Pancreas (tissue), 10 donors: ENCODE measurements around the gene ILF3. TPM values are rescaled to one million over a fixed set of nuclear protein-coding genes. Genes with fewer than 3 reads are reported as not detected.
A peak's percentile ranks its signal among the peaks of the same experiment; 100 is the strongest.

Experiments
- ATAC-seq, 4 donors: fragments of 200-7000 bp; cut with Tn5 transposase; one replicate each; pipeline versions ENCODE4 v1.8.0 to v1.9.1; 2020; ENCODE audit warnings: mild to moderate bottlenecking in 4 of 4, moderate library complexity in 4 of 4
- DNase-seq, 6 donors: peaks; one replicate each; pipeline ENCODE4 v3.0.0-alpha.2; 2020
- FAIRE-seq: peaks from 2 replicates; lab custom pipeline; 2012; peaks lifted over from hg19 to GRCh38; lab: Jason Lieb, UNC
- H3K27ac ChIP-seq, 4 donors: fragments of 200-600 bp; sonication (generic); 1 replicate in 3 of 4; 2 replicates in 1 of 4; pipeline versions ENCODE4 v1.5.0 to v1.8.0; 2020
- H3K27me3 ChIP-seq, 4 donors: fragments of 200-600 bp; one replicate each; pipeline ENCODE4 v1.8.0; 2021
- H3K36me3 ChIP-seq, 3 donors: fragments of 200-600 bp; sonication (generic) in 1 of 3; one replicate each; pipeline versions ENCODE4 v1.5.0 to v1.8.0; 2020 to 2021
- H3K4me1 ChIP-seq, 3 donors: fragments of 200-600 bp; one replicate each; pipeline ENCODE4 v1.8.0; 2021
- H3K4me3 ChIP-seq, 4 donors: fragments of 200-600 bp; sonication (generic) in 2 of 4; one replicate each; pipeline versions ENCODE4 v1.5.0 to v1.8.0; 2020 to 2021
- H3K9me3 ChIP-seq, 4 donors: fragments of 200-600 bp; one replicate each; pipeline ENCODE4 v1.8.0; 2021
- CTCF ChIP-seq, 4 donors: fragments of 200-600 bp; sonication (generic) in 3 of 4; IDR thresholded peaks; one replicate each; pipeline versions ENCODE4 v1.5.0 to v1.8.0; 2021; ENCODE audit warnings: antibody characterized with exemption in 4 of 4
- WGBS, 2 donors: extraction: QIAGEN DNeasy Blood & Tissue Kit; methylation state at CpG; one replicate each; pipeline ENCODE4 v1.1.7; 2013; 5-methylcytosine and 5-hydroxymethylcytosine counted together
- intact Hi-C, 3 donors: fragments of 100-400 bp; cut with DNase I; formaldehyde crosslinking; loops; one replicate each; pipeline versions ENCODE4 v1.11.1 to v1.14.2; 2022
- polyA plus RNA-seq, 2 donors: library from polyadenylated mRNA; stranded (reverse); fragments of 200-250 nt; gene quantifications; one replicate each; pipeline ENCODE4 v1.2.3, GENCODE V29; 2013
- total RNA-seq, 6 donors: library from RNA; stranded (reverse); fragmentation: NEBNext Ultra II Directional in 4 of 6; extraction: Animal tissue kit (Norgen Biotek cat#: 25700) in 4 of 6; gene quantifications; one replicate each; pipeline versions ENCODE4 v1.2.1 to v1.2.4, GENCODE V29; 2021 to 2023
- donor health status: healthy with polysubstance abuse.
- donor health status: DM: no; HTN: no; CAD: no; lungs with moderate emphysema.
- donor health status: DM: no; HTN: no; CAD: no.
- donor health status: control.
- donor health status: control.
- donor health status: Bipolar disorder and iron deficiency.
- donor health status: DM: yes; HTN: yes; CAD: no.
- donor health status: DM: no; HTN: no; CAD: no.
- donor health status: DM: no; HTN: no; CAD: no.
- donor health status: DM: yes; HTN: yes; CAD: no.

The ILF3 gene
- total and polyA plus RNA-seq, 8 donors, result 70.5 to 129 (median 109) TPM

- FAIRE-seq (no peak), ATAC-seq (no peak), DNase-seq (no peak)
- Histone ChIP-seq H3K36me3 (peaks cover 3 to 32% (median 10%) of the 10 kb centered on the region in 3 donors), H3K27me3 (no peaks in the 10 kb centered on the region), H3K27ac (no peak overlapping the region), H3K4me1 (peaks cover 0 to 3% (median 0%) of the 10 kb centered on the region in 3 donors), H3K9me3 (no peaks in the 10 kb centered on the region), H3K4me3 (no peak overlapping the region)
- intact Hi-C loops, result loop anchor here in 2 of 3 donors (5.0 to 10.0 kb wide), 2 partner anchors 58 to 66 kb away; no protein-coding TSS in a partner anchor
- no peak for TF ChIP-seq CTCF (IDR thresholded peaks at IDR 0.05)
- 44 to 49% methylated on average over 2 of the region's 2 CpGs for WGBS, 2 donors
Observed at GRCh38 chr19:10640361-10640760, 13.8 kb upstream of the ILF3 start.

GRCh38 chr19:10641248-10641647 is 12.9 kb upstream of the ILF3 start:
- Histone ChIP-seq H3K4me3 (no peak overlapping the region), H3K27ac (no peak overlapping the region), H3K36me3 (peaks cover under 1 to 31% (median 8%) of the 10 kb centered on the region in 3 donors), H3K27me3 (no peaks in the 10 kb centered on the region), H3K9me3 (no peaks in the 10 kb centered on the region), H3K4me1 (peaks cover 0 to 3% (median 2%) of the 10 kb centered on the region in 3 donors)
- no peak for TF ChIP-seq CTCF (IDR thresholded peaks at IDR 0.05)
- WGBS, 2 donors, result 79 to 82% methylated on average over 4 of the region's 4 CpGs
- intact Hi-C loops, result loop anchor here in 2 of 3 donors (5.0 to 10.0 kb wide), 2 partner anchors 59 to 66 kb away; no protein-coding TSS in a partner anchor
- no peak for FAIRE-seq
- no peak for DNase-seq
- ATAC-seq, result no peak

GRCh38 chr19:10642473-10643171 is 11.5 kb upstream of the ILF3 start:
- no peak overlapping the region for H3K4me3 ChIP-seq
- WGBS, 2 donors, result 83 to 85% methylated on average over 25 of the region's 25 CpGs
- TF ChIP-seq CTCF (IDR thresholded peaks at IDR 0.05), result no peak
- no peaks in the 10 kb centered on the region for H3K9me3 ChIP-seq
- H3K4me1 ChIP-seq, result peaks cover 0 to 7% (median 3%) of the 10 kb centered on the region in 3 donors
- peak overlapping the region in 1 of 4 donors; percentile 64 for H3K27ac ChIP-seq
- ATAC-seq (no peak), FAIRE-seq (no peak), DNase-seq (no peak)
- intact Hi-C loops, result loop anchor here in 2 of 3 donors (5.0 to 10.0 kb wide), 2 partner anchors 60 to 68 kb away; no protein-coding TSS in a partner anchor
- H3K36me3 ChIP-seq, result peaks cover 0 to 22% (median 2%) of the 10 kb centered on the region in 3 donors
- H3K27me3 ChIP-seq, result no peaks in the 10 kb centered on the region

GRCh38 chr19:10643172-10643967 is 10.8 kb upstream of the ILF3 start:
- no peaks in the 10 kb centered on the region for H3K27me3 ChIP-seq
- WGBS, 2 donors, result 70 to 71% methylated on average over 21 of the region's 21 CpGs
- peak overlapping the region; percentile 36 to 64 (median 58) for H3K27ac ChIP-seq
- no peak for FAIRE-seq
- intact Hi-C loops, result loop anchor here in 2 of 3 donors (5.0 to 10.0 kb wide), 2 partner anchors 61 to 69 kb away; no protein-coding TSS in a partner anchor
- no peak for TF ChIP-seq CTCF (IDR thresholded peaks at IDR 0.05)
- no peak for DNase-seq
- peaks cover 0 to 15% (median 2%) of the 10 kb centered on the region in 3 donors for H3K36me3 ChIP-seq
- no peak for ATAC-seq
- no peak overlapping the region for H3K4me3 ChIP-seq
- peaks cover 0 to 7% (median 3%) of the 10 kb centered on the region in 3 donors for H3K4me1 ChIP-seq
- no peaks in the 10 kb centered on the region for H3K9me3 ChIP-seq
